Limb (tissue), 2 donors: Measurements from ENCODE around the gene THADA.
"Not testable (repeated sequence)": the region's sequence is repeated elsewhere in the genome, so short reads cannot be mapped to it uniquely, and the experiment has no call there.

Experiments used
- DNase-seq, 2 donors: peaks; one replicate each; pipeline ENCODE4 v3.0.0-alpha.2; 2016; ENCODE audit errors: extremely low spot score in 2 of 2

Gene THADA

DNA sequence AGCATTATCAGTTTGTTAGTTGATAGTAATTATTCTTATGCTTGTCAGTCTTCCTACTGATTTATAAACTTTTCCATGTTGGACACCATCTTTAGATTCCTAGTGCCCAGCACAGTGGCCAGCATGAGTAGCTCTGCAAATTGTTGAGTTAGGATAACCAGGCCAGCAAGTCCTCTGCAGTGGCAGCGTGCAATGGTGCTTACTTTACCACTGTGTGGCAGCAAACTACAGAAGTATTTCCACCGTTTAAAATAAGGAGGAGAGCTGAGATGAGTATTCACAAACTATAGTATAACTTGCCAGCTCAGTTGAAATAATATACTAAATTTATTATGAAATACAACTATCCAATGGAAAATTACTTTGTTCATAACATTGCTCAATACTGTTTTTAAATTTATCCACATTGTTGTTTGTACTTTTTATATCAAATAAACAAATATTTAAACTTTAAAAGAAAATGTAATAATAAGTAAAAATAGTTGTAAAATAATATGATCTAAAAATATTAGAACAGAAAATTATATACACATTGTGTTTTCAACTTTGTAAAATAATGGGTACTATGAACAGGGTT lies 9.3 kb upstream of the THADA start:
- DNase-seq: peak in 1 of 2 donors; percentile 63

- no peak for DNase-seq
These were observed 8.8 kb upstream of the THADA start for GRCh38 chr2:43604674-43605073.

DNA sequence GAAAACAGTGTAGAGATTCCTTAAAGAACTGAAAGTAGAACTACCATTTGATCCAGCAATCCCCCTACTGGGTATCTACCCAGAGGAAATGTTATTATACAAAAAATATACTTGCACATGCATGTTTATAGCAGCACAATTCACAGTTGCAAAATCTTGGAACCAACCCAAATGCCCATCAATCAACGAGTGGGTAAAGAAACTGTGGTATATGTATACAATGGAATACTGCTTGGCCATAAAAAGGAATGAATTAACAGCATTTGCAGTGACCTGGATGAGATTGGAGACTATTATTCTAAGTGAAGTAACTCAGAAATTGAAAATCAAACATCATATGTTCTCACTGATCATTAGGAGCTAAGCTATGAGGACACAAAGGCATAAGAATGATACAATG lies 4.8 kb upstream of the THADA start:
- DNase-seq: not testable (repeated sequence)

DNA sequence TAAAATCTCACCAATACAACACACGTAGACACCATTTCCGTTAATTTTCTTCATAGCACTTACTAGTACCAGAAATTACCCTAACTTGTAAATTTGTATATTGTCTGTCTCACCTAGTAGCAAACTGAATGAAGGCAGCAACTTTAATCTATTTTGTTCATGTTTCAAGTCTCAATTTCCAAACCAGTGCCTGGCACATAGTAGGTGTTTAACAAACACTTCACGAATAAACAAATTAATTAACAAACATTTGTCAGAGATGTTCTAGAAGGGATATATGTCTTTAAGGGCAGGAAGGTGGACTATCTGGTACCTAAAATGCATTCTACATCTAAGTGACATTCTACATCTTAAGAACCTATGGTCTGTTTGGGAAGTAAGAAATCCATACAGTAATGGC lies 963 bp downstream of the THADA start:
- DNase-seq: no peak

DNA sequence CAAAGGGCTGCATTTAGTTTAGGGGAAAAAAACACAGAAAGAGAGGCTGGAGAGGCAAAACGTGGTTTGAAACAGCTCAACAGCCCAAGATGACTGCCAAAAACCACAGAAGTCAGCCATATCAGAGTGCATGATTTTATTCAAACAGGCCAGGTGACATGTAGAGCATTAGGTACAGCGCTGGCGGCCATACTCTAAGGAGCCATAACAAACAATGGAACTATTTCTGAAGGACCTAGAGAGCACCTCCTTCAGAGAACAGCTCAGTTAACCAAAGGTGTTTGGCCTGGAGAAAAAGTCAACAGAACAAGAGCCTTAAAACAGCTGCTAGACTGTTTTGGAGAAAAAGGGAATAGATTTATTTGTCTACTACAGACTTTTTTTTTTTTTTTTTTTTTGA lies 2.6 kb downstream of the THADA start:
- no peak for DNase-seq

- no peak for DNase-seq
These were observed 3.4 kb downstream of the THADA start for GRCh38 chr2:43592443-43592842.

GRCh38 chr2:43585708-43586107 lies 10.1 kb downstream of the THADA start:
- DNase-seq: no peak

DNA sequence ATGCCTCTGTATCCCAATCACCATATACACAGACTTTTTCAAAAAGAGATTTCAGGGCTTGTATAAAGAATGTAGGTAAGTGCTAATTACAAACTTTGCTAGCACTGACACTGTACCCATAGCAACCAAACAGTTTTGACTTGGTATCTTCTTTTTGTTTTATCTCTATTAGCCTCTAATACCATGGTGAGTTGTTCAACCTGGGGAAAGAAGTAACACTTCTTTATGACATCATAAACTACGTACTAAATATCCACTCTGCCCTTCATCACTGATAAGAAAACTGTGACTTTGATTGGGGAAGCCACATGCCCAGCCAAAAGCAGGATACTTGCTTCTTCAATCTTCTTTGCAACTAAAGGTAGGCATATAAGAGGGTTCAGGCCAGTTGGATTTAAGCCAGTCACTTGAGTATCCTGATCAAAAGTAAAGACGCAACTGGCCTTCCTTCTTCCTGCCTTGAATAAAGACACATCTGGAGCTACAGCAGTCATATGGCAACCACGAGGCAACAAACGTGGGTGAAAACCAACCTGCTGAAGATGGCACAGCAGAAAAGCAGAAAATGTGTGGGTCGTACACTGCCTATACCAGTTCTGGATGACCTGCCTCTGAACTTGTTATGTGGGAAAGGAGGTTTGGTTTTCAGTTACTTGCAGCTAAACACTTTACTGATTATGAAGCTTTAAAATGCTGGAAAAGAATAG lies 16.4 kb downstream of the THADA start:
- DNase-seq: no peak

GRCh38 chr2:43576981-43577892 lies 18.6 kb downstream of the THADA start:
- peak in 1 of 2 donors; percentile 74 for DNase-seq

DNA sequence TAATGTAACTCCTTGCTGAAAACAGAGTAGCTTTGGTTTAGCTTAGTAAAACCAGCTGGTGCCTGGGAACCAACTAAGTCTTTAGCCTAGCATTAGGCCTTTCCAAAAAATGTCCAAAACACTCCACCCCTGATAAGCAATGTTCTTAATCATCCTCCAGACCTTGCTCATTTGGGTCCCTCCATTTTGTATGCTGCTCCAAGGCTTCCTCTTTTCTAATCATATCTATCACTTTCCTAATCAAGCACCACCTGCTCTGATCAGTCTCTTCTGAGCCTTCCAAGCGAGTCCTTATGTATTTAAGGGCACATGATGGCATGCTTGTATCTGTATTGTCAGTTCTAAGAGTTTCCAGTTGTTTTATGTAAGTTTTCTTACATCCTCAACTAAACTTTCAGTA lies 23.6 kb downstream of the THADA start:
- DNase-seq: no peak

DNA sequence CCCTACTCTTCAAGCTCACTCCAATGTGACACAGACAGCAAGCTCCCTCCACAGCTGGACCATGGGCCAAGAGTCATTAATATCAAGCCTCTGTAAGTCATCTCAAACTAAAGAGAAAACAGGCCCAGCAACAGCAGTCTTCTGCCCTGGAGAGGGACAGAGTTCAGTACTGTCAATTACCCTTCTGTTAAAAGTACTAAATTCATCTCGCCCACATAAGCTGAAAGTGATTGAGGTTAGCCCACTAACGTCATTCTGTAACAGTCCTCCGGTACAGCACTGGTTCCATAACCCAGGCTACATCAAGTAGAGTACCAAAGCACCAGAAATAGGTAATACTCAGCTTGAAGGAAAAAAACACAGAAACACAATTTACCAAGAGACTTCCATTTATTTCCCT lies 25.9 kb downstream of the THADA start:
- DNase-seq: no peak

DNA sequence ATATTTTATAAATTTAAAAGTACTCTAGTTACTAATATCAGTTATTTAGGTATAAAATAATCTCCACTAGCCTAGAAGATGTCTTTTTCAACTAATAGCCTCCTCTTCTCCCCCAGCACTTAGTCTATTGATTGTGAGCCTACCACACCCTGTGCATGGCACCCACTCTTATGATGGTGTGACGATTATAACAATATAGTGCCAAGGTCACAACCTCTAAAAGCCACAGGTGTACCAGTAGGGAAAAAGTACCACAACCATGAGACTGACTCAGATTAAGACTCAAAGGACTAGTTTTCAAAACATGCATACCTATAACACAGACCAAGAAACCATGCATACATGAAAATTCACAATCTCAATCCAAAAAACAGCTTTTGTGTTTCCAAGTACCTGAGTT lies 27.6 kb downstream of the THADA start:
- DNase-seq: no peak

- DNase-seq: no peak
These were observed 29.4 kb downstream of the THADA start for GRCh38 chr2:43566461-43566729.

DNA sequence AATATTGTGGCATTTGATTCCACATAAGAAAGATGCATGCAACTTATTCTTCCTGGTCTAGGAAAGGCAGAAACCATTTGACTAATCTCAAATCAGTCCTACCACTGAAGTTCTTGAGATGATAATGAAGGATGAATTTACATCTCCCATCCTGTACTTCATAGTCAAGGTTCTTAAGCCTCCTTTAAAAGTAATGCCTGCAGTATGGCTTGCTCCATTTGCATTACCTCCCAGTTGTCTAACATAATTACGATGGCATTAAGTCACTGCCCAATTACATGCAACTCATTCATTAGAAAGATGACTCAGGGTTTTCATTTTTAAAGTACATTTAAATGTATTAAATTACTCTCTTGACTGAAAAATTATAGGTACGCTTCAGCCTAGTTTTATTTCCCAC lies 32.2 kb downstream of the THADA start:
- DNase-seq: no peak

- no peak for DNase-seq
These were observed 35.6 kb downstream of the THADA start for GRCh38 chr2:43560231-43560547.

DNA sequence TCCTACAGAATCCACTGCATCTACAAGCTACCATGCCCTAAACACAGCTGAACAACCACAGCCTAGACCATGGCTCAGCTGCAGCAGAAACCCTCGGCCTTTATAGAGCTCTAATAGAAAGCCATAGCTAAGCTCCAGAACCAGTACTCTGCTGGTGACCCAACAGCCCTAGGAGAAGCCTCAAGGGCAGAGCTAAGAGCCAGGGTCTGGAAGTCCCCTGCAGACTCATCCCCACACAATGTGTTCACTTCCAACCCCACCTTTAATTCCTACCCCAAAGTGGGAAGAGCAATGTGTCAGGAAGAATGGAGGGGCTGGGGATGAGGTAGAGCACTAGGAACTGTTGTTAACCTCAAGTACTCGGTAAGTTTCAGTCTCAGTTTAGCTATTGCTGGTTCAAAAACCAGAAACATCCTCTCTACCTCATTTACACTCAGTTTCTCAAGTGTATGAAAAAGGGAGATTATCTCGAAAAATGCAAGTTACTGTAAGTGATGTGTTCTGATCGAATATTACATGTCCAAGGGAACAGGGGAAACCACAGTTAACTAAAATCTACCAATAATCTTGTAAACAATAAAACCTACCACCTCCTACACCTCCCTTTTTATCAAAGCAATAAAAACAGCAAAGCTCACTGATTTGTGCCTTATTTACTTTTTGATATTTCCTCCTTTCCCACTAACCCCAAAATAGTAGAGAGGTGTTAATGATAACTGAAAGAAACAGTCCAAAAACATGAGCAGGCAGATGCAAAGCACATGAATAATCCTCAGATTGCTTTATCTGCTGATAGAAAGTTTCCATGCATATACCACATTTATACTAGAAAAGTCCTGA lies 36.2 kb downstream of the THADA start:
- no peak for DNase-seq

DNA sequence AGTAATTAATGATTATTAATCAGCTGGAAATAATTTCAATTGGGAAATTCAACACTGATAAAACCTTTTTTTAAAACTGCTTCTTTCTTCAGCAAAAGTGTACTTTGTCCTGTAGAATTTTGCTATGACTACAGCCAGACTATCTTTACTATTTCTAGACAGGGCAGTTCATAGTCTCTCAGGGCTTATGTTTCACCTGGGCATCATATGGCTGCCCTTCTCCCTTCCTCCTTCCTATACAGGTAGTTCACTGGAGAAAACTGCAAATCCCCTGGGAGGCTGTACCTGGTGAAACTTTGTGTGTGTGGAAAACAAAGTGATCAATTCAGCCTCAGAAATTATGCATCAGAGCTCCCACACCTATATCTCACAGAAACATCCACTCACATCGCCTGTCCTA lies 38.6 kb downstream of the THADA start:
- DNase-seq: no peak

DNA sequence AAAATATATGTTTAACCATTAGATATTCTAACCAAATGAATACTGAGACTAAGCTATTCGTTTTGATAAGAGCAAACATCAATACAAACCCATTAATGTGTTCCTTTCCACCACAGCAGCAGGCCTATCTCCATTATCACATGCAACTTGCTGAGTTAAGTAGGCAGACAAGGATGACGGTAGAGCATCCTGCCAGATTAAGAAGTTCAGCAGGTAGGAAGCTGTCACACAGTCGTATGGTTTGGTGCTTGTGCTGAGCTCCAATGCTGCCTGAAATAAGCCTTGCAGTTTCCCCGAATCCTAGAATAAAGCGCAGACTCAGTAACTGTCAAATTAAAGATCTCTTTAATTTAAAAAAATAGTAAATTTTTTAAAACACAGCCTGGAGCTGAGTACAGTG lies 39.6 kb downstream of the THADA start:
- no peak for DNase-seq

DNA sequence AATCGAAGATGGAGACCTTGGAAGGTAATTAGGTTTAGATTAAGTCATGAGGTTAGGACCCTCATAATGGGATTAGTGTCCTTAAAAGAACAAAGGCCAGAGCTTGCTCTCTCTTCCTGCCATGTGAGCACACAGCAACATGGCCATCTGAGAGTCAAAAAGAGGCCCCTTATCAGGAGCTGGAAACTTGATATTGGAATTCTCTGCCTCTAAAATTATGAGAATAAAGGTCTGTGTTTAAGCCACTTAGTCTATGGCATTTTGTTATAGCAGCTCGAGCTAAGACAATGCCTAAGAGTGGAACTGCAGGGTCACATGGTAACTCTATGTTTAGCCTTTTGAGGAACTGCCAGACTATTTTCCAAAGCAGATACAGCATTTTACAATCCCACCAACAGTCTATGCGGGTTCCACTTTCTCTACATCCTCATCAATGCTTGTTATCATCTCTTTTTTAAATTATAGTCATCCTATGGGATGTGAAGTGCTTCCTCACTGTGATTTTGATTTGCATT lies 42.4 kb downstream of the THADA start:
- no peak for DNase-seq

DNA sequence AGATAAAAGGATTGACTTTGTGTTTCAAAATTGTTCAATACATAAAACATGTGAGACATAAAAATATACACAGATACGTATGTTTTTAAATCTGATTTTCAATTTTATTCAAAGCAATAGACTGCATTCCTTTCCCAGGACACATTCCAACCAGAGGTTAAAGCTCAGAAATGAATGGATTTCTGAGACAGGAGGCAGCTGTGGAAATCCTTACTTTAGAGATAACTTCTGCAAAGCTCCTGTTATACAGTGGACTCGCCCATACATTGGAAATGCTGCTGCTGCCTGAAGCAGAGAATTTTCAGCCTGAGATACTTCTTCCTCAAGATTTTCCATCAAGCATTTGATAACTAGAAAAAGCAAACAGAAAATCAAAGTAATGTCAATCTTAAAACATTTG lies 43.8 kb downstream of the THADA start:
- DNase-seq: no peak

DNA sequence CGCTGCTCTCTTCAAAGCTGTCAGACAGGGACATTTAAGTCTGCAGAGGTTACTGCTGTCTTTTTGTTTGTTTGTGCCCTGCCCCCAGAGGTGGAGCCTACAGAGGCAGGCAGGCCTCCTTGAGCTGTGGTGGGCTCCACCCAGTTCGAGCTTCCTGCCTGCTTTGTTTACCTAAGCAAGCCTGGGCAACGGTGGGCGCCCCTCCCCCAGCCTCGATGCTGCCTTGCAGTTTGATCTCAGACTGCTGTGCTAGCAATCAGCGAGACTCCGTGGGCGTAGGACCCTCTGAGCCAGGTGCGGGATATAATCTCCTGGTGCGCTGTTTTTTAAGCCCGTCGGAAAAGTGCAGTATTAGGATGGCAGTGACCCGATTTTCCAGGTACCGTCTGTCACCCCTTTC lies 47.5 kb downstream of the THADA start:
- not testable (repeated sequence) for DNase-seq
